Glutamatergic neuron (in vitro differentiated cells): ENCODE measurements around the gene SNX1. TPM values are rescaled to one million over a fixed set of nuclear protein-coding genes. Genes with fewer than 3 reads are reported as not detected.

ENCODE experiments used
- DNase-seq: peaks from one replicate; pipeline ENCODE4 v3.0.0; 2022
- H3K27ac Mint-ChIP-seq: one replicate; pipeline ENCODE4 v1.8.0; 2020; ENCODE audit warnings: mild to moderate bottlenecking, mixed read lengths, inconsistent platforms; ENCODE audit not compliant: unreplicated experiment
- H3K27me3 Mint-ChIP-seq: one replicate; pipeline ENCODE4 v1.8.0; 2020; ENCODE audit warnings: mild to moderate bottlenecking, moderate library complexity, mixed read lengths, inconsistent platforms; ENCODE audit not compliant: unreplicated experiment
- H3K36me3 Mint-ChIP-seq: one replicate; pipeline ENCODE4 v1.8.0; 2020; ENCODE audit warnings: mild to moderate bottlenecking, mixed read lengths, inconsistent platforms; ENCODE audit not compliant: unreplicated experiment
- H3K4me1 Mint-ChIP-seq: one replicate; pipeline ENCODE4 v1.8.0; 2020; ENCODE audit warnings: mild to moderate bottlenecking, low read depth, mixed read lengths, inconsistent platforms; ENCODE audit not compliant: unreplicated experiment
- H3K4me3 Mint-ChIP-seq: one replicate; pipeline ENCODE4 v1.8.0; 2020; ENCODE audit warnings: mild to moderate bottlenecking, mixed read lengths, inconsistent platforms; ENCODE audit not compliant: unreplicated experiment
- H3K9me3 Mint-ChIP-seq: one replicate; pipeline ENCODE4 v1.8.0; 2020; ENCODE audit warnings: mild to moderate bottlenecking, moderate library complexity, mixed read lengths, inconsistent platforms; ENCODE audit not compliant: unreplicated experiment
- CTCF ChIP-seq: fragments of 200-600 bp; sonication (generic); IDR thresholded peaks from one replicate; pipeline ENCODE4 v1.5.0; 2021; ENCODE audit not compliant: partially characterized antibody, unreplicated experiment
- total RNA-seq: library from RNA; stranded (reverse); fragmentation: NEBNext Ultra II Directional; extraction: Animal tissue kit (Norgen Biotek cat#: 25700); gene quantifications from one replicate; pipeline ENCODE4 v1.2.1, GENCODE V29; 2021; ENCODE audit not compliant: unreplicated experiment

The SNX1 gene
- total RNA-seq, 1 donor from 2014 or later, result 71.4 TPM

- Mint-ChIP-seq H3K4me3 (peak within 1 kb of the TSS; percentile 99), H3K27me3 (peaks cover 11% of the 10 kb centered on the region), H3K4me1 (peaks cover 20% of the 10 kb centered on the region), H3K36me3 (no peaks in the 10 kb centered on the region), H3K9me3 (peaks cover 14% of the 10 kb centered on the region), H3K27ac (peak within 1 kb of the TSS; percentile 99)
- DNase-seq, result peak; percentile 88
- TF ChIP-seq CTCF, result no peak
These were observed 2.0 kb upstream of the SNX1 start, which contains the start of gene CIAO2A for GRCh38 chr15:64093627-64094417. Gene CIAO2A (minus strand): TSS chr15:64093838. CDS start chr15:64093768, 70 bp downstream.

DNA sequence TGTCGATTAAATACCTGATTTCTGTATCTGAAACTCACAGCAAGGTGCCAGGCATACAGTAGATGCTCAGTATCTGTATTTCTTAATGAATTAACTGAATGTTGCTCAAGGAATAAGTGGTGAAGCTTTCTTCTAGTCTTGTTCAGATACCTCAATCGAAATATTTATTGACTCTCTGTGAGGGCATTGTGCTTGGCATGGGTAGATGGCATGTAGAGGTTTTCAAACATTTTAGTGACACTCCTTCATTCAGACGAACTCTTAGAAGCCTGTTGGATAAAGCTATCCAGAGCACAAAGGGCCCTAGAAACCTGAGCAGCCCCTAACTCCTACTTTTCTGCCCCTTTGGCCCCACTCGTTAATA lies 369 bp upstream of the SNX1 start:
- Mint-ChIP-seq H3K27me3 (peaks cover 9% of the 10 kb centered on the region), H3K4me1 (peaks cover 25% of the 10 kb centered on the region), H3K9me3 (peaks cover 14% of the 10 kb centered on the region), H3K27ac (no peak overlapping the region), H3K4me3 (peak overlapping the region; percentile 99), H3K36me3 (no peaks in the 10 kb centered on the region)
- DNase-seq, result no peak
- TF ChIP-seq CTCF, result no peak

- peaks cover 25% of the 10 kb centered on the region for H3K4me1 Mint-ChIP-seq
- no peak for TF ChIP-seq CTCF
- peak overlapping the region; percentile 85 for H3K27ac Mint-ChIP-seq
- DNase-seq, result no peak
- H3K27me3 Mint-ChIP-seq, result peaks cover 7% of the 10 kb centered on the region
- H3K4me3 Mint-ChIP-seq, result peak overlapping the region; percentile 99
- H3K9me3 Mint-ChIP-seq, result peaks cover 14% of the 10 kb centered on the region
- no peaks in the 10 kb centered on the region for H3K36me3 Mint-ChIP-seq
These were observed 1.0 kb downstream of the SNX1 start for GRCh38 chr15:64096668-64097384.

- Mint-ChIP-seq H3K4me1 (peaks cover 21% of the 10 kb centered on the region), H3K27me3 (peaks cover 2% of the 10 kb centered on the region), H3K36me3 (no peaks in the 10 kb centered on the region), H3K4me3 (no peak overlapping the region), H3K27ac (no peak overlapping the region), H3K9me3 (peaks cover 8% of the 10 kb centered on the region)
- no peak for TF ChIP-seq CTCF
- DNase-seq, result no peak
These were observed 3.6 kb downstream of the SNX1 start for GRCh38 chr15:64099379-64099778.

DNA sequence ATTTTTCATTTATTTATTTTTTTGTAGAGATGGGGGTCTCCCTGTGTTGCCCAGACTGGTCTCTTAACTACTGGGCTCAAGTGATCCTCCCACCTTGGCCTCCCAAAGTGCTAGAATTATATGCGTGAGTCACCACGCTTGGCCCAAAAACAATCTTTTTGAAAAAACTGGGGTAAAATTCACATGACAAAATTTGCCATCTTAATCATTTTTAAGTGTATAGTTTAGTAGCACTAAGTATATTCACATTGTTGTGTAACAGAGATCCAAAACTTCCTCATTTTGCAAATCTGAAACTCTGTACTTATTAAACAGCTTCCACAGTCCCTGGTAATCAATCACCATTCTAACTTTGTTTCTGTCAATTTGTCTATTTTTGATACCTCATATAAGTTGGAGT lies 5.2 kb downstream of the SNX1 start:
- Mint-ChIP-seq H3K36me3 (no peaks in the 10 kb centered on the region), H3K27me3 (no peaks in the 10 kb centered on the region), H3K27ac (no peak overlapping the region), H3K4me3 (no peak overlapping the region), H3K9me3 (peaks cover 5% of the 10 kb centered on the region), H3K4me1 (peaks cover 15% of the 10 kb centered on the region)
- TF ChIP-seq CTCF, result no peak
- no peak for DNase-seq
